Muscle layer of duodenum (tissue), 2 donors: Measurements from ENCODE around the gene TPO.

ENCODE experiments used
- H3K27ac ChIP-seq: one replicate; pipeline ENCODE4 v1.7.0; 2013; ENCODE audit warnings: mild to moderate bottlenecking, low read length
- H3K27me3 ChIP-seq: one replicate; pipeline ENCODE4 v1.7.0; 2013; ENCODE audit warnings: low read depth, mild to moderate bottlenecking, control low read depth, low read length
- H3K36me3 ChIP-seq, 2 donors: one replicate each; pipeline ENCODE4 v1.7.0; 2013; ENCODE audit warnings: low read length in 2 of 2, control low read depth in 1 of 2, mild to moderate bottlenecking in 1 of 2; ENCODE audit not compliant: insufficient read depth in 2 of 2, control insufficient read depth in 1 of 2
- H3K4me1 ChIP-seq, 2 donors: one replicate each; pipeline ENCODE4 v1.7.0; 2013; ENCODE audit warnings: low read length in 2 of 2, mild to moderate bottlenecking in 2 of 2, control low read depth in 1 of 2, moderate library complexity in 1 of 2; ENCODE audit not compliant: insufficient read depth in 2 of 2, control insufficient read depth in 1 of 2
- H3K4me3 ChIP-seq, 2 donors: one replicate each; pipeline ENCODE4 v1.7.0; 2013; ENCODE audit warnings: low read length in 2 of 2, low read depth in 1 of 2, mild to moderate bottlenecking in 1 of 2
- H3K9me3 ChIP-seq, 2 donors: one replicate each; pipeline ENCODE4 v1.7.0; 2013; ENCODE audit warnings: low read length in 2 of 2, control low read depth in 1 of 2, mild to moderate bottlenecking in 1 of 2; ENCODE audit not compliant: control insufficient read depth in 1 of 2
- donor health status: healthy.

Gene TPO

GRCh38 chr2:1541040-1541439 lies 127.8 kb downstream of the TPO start:
- Histone ChIP-seq H3K4me3 (no peak overlapping the region), H3K36me3 (no peaks in the 10 kb centered on the region), H3K27ac (no peak overlapping the region), H3K9me3 (no peaks in the 10 kb centered on the region), H3K4me1 (peaks cover 0 to 14% of the 10 kb centered on the region in 2 donors), H3K27me3 (no peaks in the 10 kb centered on the region)

- no peaks in the 10 kb centered on the region for H3K9me3 ChIP-seq
- no peak overlapping the region for H3K4me3 ChIP-seq
- H3K27me3 ChIP-seq, result no peaks in the 10 kb centered on the region
- H3K27ac ChIP-seq, result no peak overlapping the region
- no peaks in the 10 kb centered on the region for H3K36me3 ChIP-seq
- peaks cover 0 to 17% of the 10 kb centered on the region in 2 donors for H3K4me1 ChIP-seq
These were observed 128.7 kb downstream of the TPO start for GRCh38 chr2:1541819-1542475.

- Histone ChIP-seq H3K9me3 (no peaks in the 10 kb centered on the region), H3K4me3 (no peak overlapping the region), H3K4me1 (peaks cover 0 to 17% of the 10 kb centered on the region in 2 donors), H3K36me3 (no peaks in the 10 kb centered on the region), H3K27ac (no peak overlapping the region), H3K27me3 (no peaks in the 10 kb centered on the region)
These were observed 129.7 kb downstream of the TPO start for GRCh38 chr2:1542971-1543370.

GRCh38 chr2:1543776-1544477 lies 130.7 kb downstream of the TPO start:
- no peak overlapping the region for H3K4me3 ChIP-seq
- H3K4me1 ChIP-seq, result peaks cover 0 to 17% of the 10 kb centered on the region in 2 donors
- H3K36me3 ChIP-seq, result no peaks in the 10 kb centered on the region
- H3K27me3 ChIP-seq, result no peaks in the 10 kb centered on the region
- no peak overlapping the region for H3K27ac ChIP-seq
- no peaks in the 10 kb centered on the region for H3K9me3 ChIP-seq

GRCh38 chr2:1544478-1545069 lies 131.3 kb downstream of the TPO start:
- H3K27ac ChIP-seq, result no peak overlapping the region
- no peaks in the 10 kb centered on the region for H3K27me3 ChIP-seq
- no peak overlapping the region for H3K4me3 ChIP-seq
- peaks cover 0 to 17% of the 10 kb centered on the region in 2 donors for H3K4me1 ChIP-seq
- H3K36me3 ChIP-seq, result no peaks in the 10 kb centered on the region
- no peaks in the 10 kb centered on the region for H3K9me3 ChIP-seq

- no peaks in the 10 kb centered on the region for H3K27me3 ChIP-seq
- H3K4me3 ChIP-seq, result no peak overlapping the region
- no peak overlapping the region for H3K27ac ChIP-seq
- peaks cover 0 to 25% of the 10 kb centered on the region in 2 donors for H3K4me1 ChIP-seq
- no peaks in the 10 kb centered on the region for H3K36me3 ChIP-seq
- H3K9me3 ChIP-seq, result no peaks in the 10 kb centered on the region
These were observed 132.8 kb downstream of the TPO start for GRCh38 chr2:1546023-1546591.

- Histone ChIP-seq H3K4me1 (peaks cover 0 to 22% of the 10 kb centered on the region in 2 donors), H3K27me3 (no peaks in the 10 kb centered on the region), H3K4me3 (no peak overlapping the region), H3K9me3 (no peaks in the 10 kb centered on the region), H3K27ac (no peak overlapping the region), H3K36me3 (no peaks in the 10 kb centered on the region)
These were observed 133.6 kb downstream of the TPO start for GRCh38 chr2:1546901-1547300.

- Histone ChIP-seq H3K9me3 (no peaks in the 10 kb centered on the region), H3K27me3 (no peaks in the 10 kb centered on the region), H3K4me3 (no peak overlapping the region), H3K4me1 (peaks cover 0 to 14% of the 10 kb centered on the region in 2 donors), H3K27ac (no peak overlapping the region), H3K36me3 (no peaks in the 10 kb centered on the region)
These were observed 135.8 kb downstream of the TPO start for GRCh38 chr2:1548910-1549673.

- Histone ChIP-seq H3K36me3 (no peaks in the 10 kb centered on the region), H3K4me1 (peaks cover 0 to 14% of the 10 kb centered on the region in 2 donors), H3K9me3 (no peaks in the 10 kb centered on the region), H3K27ac (no peak overlapping the region), H3K27me3 (no peaks in the 10 kb centered on the region), H3K4me3 (no peak overlapping the region)
These were observed 136.8 kb downstream of the TPO start for GRCh38 chr2:1550076-1550475.

GRCh38 chr2:1550658-1551316 lies 137.5 kb downstream of the TPO start:
- Histone ChIP-seq H3K9me3 (no peaks in the 10 kb centered on the region), H3K4me1 (peaks cover 0 to 13% of the 10 kb centered on the region in 2 donors), H3K27ac (no peak overlapping the region), H3K36me3 (no peaks in the 10 kb centered on the region), H3K4me3 (no peak overlapping the region), H3K27me3 (no peaks in the 10 kb centered on the region)
